ENCODE data around the gene SLAMF9. TPM values are rescaled to one million over a fixed set of nuclear protein-coding genes. Genes with fewer than 3 reads are reported as not detected.

SLAMF9 gene
- total and polyA plus RNA-seq, 2 donors (not counting 3 experiments of a cell fraction or from before 2014, with no cell fraction given) = not detected

DNA sequence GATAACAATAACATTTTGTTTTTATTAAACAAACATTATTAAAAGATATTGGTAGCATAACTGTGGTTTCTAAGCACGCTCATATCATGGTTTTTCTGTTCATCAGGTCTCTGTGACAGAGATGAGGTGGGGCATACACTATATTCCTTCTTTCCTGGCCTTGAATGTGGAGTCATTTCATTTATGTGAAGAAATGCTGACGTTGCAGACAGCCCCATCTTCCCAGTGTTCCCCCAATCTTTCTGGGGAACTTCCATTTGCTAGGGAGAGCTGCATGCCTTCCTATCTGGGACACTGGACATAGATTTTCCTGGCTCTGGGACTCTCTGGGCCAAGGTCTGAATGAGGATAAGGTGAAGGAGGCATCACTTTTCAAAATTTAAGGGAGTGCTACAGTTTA is 47.4 kb upstream of the SLAMF9 start:
- intact Hi-C loops (cut with micrococcal nuclease) (no loop called here), dilution Hi-C loops (cut with MboI; ENCODE audit: extremely low pct_ligation_motif_present, low sequenced_read_pairs) (no loop called here)
- Histone ChIP-seq H3K79me2 (ENCODE audit: control insufficient read depth, insufficient read depth, low read length) (no peaks in the 10 kb centered on the region), H3K4me1 (ENCODE audit: control insufficient read depth, extremely low read depth, insufficient read depth, low read length) (no peaks in the 10 kb centered on the region), H4K20me1 (replicated peaks; ENCODE audit: control insufficient read depth, extremely low read depth, insufficient read depth, low read length) (no peaks in the 10 kb centered on the region), H2AFZ (ENCODE audit: low read depth, low read length) (no peak overlapping the region), H3K4me2 (ENCODE audit: insufficient read depth, low read length) (no peak overlapping the region), H3K9ac (replicated peaks; ENCODE audit: extremely low read depth, insufficient read depth, low read length) (no peak overlapping the region), H3K9me1 (replicated peaks; ENCODE audit: control insufficient read depth, extremely low read depth, insufficient read depth, low read length) (no peaks in the 10 kb centered on the region), H3K36me3 (ENCODE audit: control insufficient read depth in 2 of 2, extremely low read depth in 1 of 2, insufficient read depth in 2 of 2, low read length in 2 of 2) (no peaks in the 10 kb centered on the region), H3K27ac (ENCODE audit: insufficient read depth, low read depth, low read length) (no peak overlapping the region), H3K27me3 (ENCODE audit: control insufficient read depth in 2 of 2, insufficient read depth in 2 of 2, low read length in 2 of 2) (peaks cover 6 to 14% of the 10 kb centered on the region in 2 experiments), H3K4me3 (replicated peaks in 1 of 3; ENCODE audit: insufficient read depth in 1 of 3, low read depth in 1 of 3, low read length in 3 of 3) (no peak overlapping the region), H3K9me3 (replicated peaks; ENCODE audit: control insufficient read depth, insufficient read depth, low read length) (no peaks in the 10 kb centered on the region)
- no peak for DNase-seq (ENCODE audit: low read depth, low spot score)
- BruUV-seq (replicated peaks) = no TSS peak
- ChIA-PET CTCF (interaction anchor here (0.6 to 1.8 kb wide), 5 partner anchors 11 to 869 kb away, joined by 3 to 6 read pairs (median 4); no protein-coding TSS in a partner anchor), POLR2A (no interaction called here)
- no peak for FAIRE-seq
- no peak for TF ChIP-seq GATA2 (IDR thresholded peaks at IDR 0.05; ENCODE audit: insufficient read depth, insufficient read length, low read depth, low read length)
- TF ChIP-seq EZH2 (IDR thresholded peaks at IDR 0.05; ENCODE audit: borderline replicate concordance, low read depth, low read length, severe bottlenecking) = no peak
- TF ChIP-seq POLR2A (IDR thresholded peaks at IDR 0.05; ENCODE audit: low read depth, low read length) = no peak
- TF ChIP-seq JUN (IDR thresholded peaks at IDR 0.05; ENCODE audit: borderline replicate concordance, insufficient read depth, insufficient read length, low read depth) = no peak
- TF ChIP-seq FOS (IDR thresholded peaks at IDR 0.05; ENCODE audit: borderline replicate concordance, insufficient read depth, low read length) = no peak
- TF ChIP-seq POLR2AphosphoS5 (IDR thresholded peaks at IDR 0.05; ENCODE audit: insufficient read depth, low read depth, low read length) = no peak
- no peak for TF ChIP-seq MYC (IDR thresholded peaks at IDR 0.05; ENCODE audit: low read depth, low read length)
- TF ChIP-seq, protein P1, sequence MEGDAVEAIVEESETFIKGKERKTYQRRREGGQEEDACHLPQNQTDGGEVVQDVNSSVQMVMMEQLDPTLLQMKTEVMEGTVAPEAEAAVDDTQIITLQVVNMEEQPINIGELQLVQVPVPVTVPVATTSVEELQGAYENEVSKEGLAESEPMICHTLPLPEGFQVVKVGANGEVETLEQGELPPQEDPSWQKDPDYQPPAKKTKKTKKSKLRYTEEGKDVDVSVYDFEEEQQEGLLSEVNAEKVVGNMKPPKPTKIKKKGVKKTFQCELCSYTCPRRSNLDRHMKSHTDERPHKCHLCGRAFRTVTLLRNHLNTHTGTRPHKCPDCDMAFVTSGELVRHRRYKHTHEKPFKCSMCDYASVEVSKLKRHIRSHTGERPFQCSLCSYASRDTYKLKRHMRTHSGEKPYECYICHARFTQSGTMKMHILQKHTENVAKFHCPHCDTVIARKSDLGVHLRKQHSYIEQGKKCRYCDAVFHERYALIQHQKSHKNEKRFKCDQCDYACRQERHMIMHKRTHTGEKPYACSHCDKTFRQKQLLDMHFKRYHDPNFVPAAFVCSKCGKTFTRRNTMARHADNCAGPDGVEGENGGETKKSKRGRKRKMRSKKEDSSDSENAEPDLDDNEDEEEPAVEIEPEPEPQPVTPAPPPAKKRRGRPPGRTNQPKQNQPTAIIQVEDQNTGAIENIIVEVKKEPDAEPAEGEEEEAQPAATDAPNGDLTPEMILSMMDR (IDR thresholded peaks at IDR 0.05; ENCODE audit: extremely low read depth in 1 of 2, insufficient read depth in 1 of 2, low read depth in 1 of 2, low read length in 2 of 2) = no peak
- TF ChIP-seq, protein P2, sequence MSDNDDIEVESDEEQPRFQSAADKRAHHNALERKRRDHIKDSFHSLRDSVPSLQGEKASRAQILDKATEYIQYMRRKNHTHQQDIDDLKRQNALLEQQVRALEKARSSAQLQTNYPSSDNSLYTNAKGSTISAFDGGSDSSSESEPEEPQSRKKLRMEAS (IDR thresholded peaks at IDR 0.05; ENCODE audit: insufficient read depth, insufficient read length) = no peak

Measured in endothelial cell of umbilical vein (primary cell).